DOHH2 (cell line): ENCODE results near the gene SLC39A13.

Experiments
- H3F3A ChIP-seq: fragments of 200-600 bp; sonication (generic), shearing (Covaris generic); 2 replicates; pipeline ENCODE4 v1.6.0; 2016; ENCODE audit warnings: antibody characterized with exemption, mild to moderate bottlenecking; ENCODE audit not compliant: control insufficient read depth, insufficient read depth
- H3K27ac ChIP-seq: fragments of 200-600 bp; sonication (generic); 2 replicates; pipeline ENCODE4 v1.5.1; 2014; ENCODE audit warnings: low read depth, mild to moderate bottlenecking, low read length, moderate library complexity
- H3K27me3 ChIP-seq: fragments of 200-600 bp; sonication (generic); 2 replicates; pipeline ENCODE4 v1.6.1; 2014; ENCODE audit warnings: mild to moderate bottlenecking, low read length, mixed read lengths; ENCODE audit not compliant: control insufficient read depth
- H3K36me3 ChIP-seq: fragments of 200-600 bp; sonication (generic); 2 replicates; pipeline ENCODE4 v1.6.1; 2014; ENCODE audit warnings: mild to moderate bottlenecking, low read length, moderate library complexity, mixed read lengths; ENCODE audit not compliant: control insufficient read depth
- H3K4me1 ChIP-seq: fragments of 200-600 bp; sonication (generic); 2 replicates; pipeline ENCODE4 v1.6.1; 2014; ENCODE audit warnings: mild to moderate bottlenecking, low read length, mixed read lengths; ENCODE audit not compliant: control insufficient read depth
- H3K4me2 ChIP-seq: fragments of 200-600 bp; sonication (generic); 2 replicates; pipeline ENCODE4 v1.6.0; 2014; ENCODE audit warnings: mild to moderate bottlenecking, low read length, moderate library complexity
- H3K4me3 ChIP-seq: fragments of 200-600 bp; sonication (generic); 2 replicates; pipeline ENCODE4 v1.5.1; 2014; ENCODE audit warnings: mild to moderate bottlenecking, low read length, mixed read lengths
- H3K79me2 ChIP-seq: fragments of 200-600 bp; sonication (generic); 2 replicates; pipeline ENCODE4 v1.6.1; 2014; ENCODE audit warnings: mild to moderate bottlenecking, low read length, mixed read lengths; ENCODE audit not compliant: control insufficient read depth
- H3K9me2 ChIP-seq: fragments of 200-600 bp; sonication (generic); replicated peaks from 2 replicates; pipeline ENCODE4 v1.6.1; 2014; ENCODE audit warnings: mild to moderate bottlenecking, low read length, mixed read lengths; ENCODE audit not compliant: control insufficient read depth
- H3K9me3 ChIP-seq: fragments of 200-600 bp; sonication (generic); 2 replicates; pipeline ENCODE4 v1.6.1; 2014; ENCODE audit warnings: antibody characterized with exemption, low read length, mixed read lengths; ENCODE audit not compliant: control insufficient read depth, insufficient read depth
- H4K20me1 ChIP-seq: fragments of 200-600 bp; sonication (generic); 2 replicates; pipeline ENCODE4 v1.6.0; 2014; ENCODE audit warnings: low read depth, mild to moderate bottlenecking, antibody characterized with exemption, low read length, moderate library complexity; ENCODE audit not compliant: control insufficient read depth, insufficient read depth
- EZH2phosphoT487 ChIP-seq: fragments of 200-600 bp; sonication (generic); IDR thresholded peaks from 2 replicates; pipeline ENCODE4 v1.6.1; 2017; ENCODE audit warnings: borderline replicate concordance, mild to moderate bottlenecking, antibody characterized with exemption, low read length, moderate library complexity, mixed read lengths
- TF ChIP-seq, protein P1 (sequence below): fragments of 200-600 bp; sonication (generic); IDR thresholded peaks from one replicate; pipeline ENCODE4 v1.5.1; 2014; ENCODE audit warnings: antibody characterized with exemption, mild to moderate bottlenecking, low read depth, low read length; ENCODE audit not compliant: poor library complexity, severe bottlenecking

The SLC39A13 gene

DNA sequence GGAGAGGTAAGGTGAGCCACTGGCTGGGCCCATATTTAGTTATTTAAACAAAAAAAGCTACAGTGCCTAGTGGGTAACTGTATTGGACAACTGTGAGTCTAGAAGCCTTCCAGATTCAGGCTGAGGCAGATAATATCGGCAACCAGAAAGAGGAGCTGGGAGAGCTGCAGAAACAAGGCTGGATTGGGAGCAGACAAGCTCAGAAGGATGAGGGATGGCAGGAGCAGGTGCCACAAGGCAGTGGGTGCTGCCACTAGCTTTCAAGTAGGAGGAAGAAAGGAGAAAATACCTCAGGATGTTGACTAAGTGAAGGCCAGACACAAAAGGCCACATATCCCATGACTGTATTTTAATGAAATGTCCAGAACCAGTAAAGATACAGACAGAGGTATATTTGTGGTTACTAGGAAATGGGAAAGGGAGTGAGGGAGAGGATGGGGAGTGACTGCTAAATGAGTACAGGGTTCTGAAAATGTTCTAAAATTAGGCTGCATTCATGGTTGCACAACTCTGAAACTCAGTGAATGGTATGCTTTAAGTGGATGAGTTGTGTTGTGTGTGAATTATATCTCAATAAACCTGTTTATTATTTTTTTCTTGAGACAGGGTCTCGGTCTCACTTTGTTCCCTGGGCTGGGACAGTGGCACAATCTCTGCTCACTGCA lies 52.3 kb downstream of the SLC39A13 start:
- TF ChIP-seq, protein P1, sequence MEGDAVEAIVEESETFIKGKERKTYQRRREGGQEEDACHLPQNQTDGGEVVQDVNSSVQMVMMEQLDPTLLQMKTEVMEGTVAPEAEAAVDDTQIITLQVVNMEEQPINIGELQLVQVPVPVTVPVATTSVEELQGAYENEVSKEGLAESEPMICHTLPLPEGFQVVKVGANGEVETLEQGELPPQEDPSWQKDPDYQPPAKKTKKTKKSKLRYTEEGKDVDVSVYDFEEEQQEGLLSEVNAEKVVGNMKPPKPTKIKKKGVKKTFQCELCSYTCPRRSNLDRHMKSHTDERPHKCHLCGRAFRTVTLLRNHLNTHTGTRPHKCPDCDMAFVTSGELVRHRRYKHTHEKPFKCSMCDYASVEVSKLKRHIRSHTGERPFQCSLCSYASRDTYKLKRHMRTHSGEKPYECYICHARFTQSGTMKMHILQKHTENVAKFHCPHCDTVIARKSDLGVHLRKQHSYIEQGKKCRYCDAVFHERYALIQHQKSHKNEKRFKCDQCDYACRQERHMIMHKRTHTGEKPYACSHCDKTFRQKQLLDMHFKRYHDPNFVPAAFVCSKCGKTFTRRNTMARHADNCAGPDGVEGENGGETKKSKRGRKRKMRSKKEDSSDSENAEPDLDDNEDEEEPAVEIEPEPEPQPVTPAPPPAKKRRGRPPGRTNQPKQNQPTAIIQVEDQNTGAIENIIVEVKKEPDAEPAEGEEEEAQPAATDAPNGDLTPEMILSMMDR: no peak
- no peak for TF ChIP-seq EZH2phosphoT487

DNA sequence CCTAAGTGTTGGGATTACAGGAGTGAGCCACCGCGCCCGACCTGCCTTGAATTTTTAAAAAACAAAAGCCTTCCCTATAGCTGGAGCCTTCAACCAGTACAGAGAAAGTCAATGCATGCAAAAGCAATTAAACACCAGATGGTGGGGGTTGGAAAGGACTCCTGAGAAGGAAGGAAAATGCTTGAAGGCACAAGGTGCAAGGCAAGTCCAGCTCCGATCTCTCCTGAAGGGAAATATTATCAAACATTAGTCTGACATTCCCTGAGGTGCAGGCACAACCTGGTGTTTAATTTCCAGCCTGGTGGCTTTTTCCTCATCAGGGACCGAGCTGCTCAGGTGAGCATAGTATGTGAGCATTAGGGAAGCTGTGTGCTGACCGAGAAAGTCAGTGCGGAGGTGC lies 53.5 kb downstream of the SLC39A13 start:
- H3K9me3 ChIP-seq: no peaks in the 10 kb centered on the region
- H3K36me3 ChIP-seq: peaks cover 14% of the 10 kb centered on the region
- peaks cover 2% of the 10 kb centered on the region for H3F3A ChIP-seq
- H3K4me2 ChIP-seq: no peak overlapping the region
- H3K4me3 ChIP-seq: no peak overlapping the region
- H3K9me2 ChIP-seq: no peaks in the 10 kb centered on the region
- no peaks in the 10 kb centered on the region for H3K27me3 ChIP-seq
- H3K4me1 ChIP-seq: no peaks in the 10 kb centered on the region
- H3K79me2 ChIP-seq: no peaks in the 10 kb centered on the region; the same call in 1 of the 2 replicates
- H4K20me1 ChIP-seq: no peaks in the 10 kb centered on the region
- H3K27ac ChIP-seq: no peak overlapping the region
- TF ChIP-seq, protein P1: no peak
- TF ChIP-seq EZH2phosphoT487: no peak

More for the DNA sequence above, 52.3 kb downstream of the SLC39A13 start:
- H3K79me2 ChIP-seq: no peaks in the 10 kb centered on the region
- H3K27ac ChIP-seq: no peak overlapping the region
- peaks cover 10% of the 10 kb centered on the region for H3K36me3 ChIP-seq
- no peaks in the 10 kb centered on the region for H3K9me2 ChIP-seq
- H3K9me3 ChIP-seq: no peaks in the 10 kb centered on the region
- no peaks in the 10 kb centered on the region for H4K20me1 ChIP-seq
- no peak overlapping the region for H3K4me3 ChIP-seq
- H3K27me3 ChIP-seq: no peaks in the 10 kb centered on the region
- no peak overlapping the region for H3K4me2 ChIP-seq
- peaks cover 2% of the 10 kb centered on the region for H3F3A ChIP-seq
- no peaks in the 10 kb centered on the region for H3K4me1 ChIP-seq

DNA sequence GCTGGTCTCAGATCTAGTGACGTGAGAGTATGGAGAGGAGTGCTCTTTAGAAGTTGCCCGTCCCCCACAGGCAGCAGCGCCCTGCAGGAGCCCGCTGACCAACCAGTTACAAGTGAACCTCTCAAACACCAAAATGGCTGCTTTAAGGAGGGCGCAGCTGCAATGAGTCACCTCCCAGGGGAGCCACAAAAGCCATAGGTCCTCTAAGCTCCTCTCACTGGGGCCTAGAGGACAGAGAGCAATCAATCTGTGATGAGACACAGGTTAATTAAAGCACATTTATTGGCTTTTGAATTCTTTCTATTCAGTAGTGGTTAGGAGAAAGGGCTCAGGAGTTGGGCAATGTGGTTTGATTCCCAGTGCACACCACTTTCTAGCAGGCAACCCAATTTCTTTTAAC lies 56.1 kb downstream of the SLC39A13 start:
- Histone ChIP-seq H3K79me2 (no peaks in the 10 kb centered on the region; the same call in 1 of the 2 replicates), H4K20me1 (no peaks in the 10 kb centered on the region), H3K36me3 (peaks cover 40% of the 10 kb centered on the region), H3K4me1 (no peaks in the 10 kb centered on the region), H3K9me3 (no peaks in the 10 kb centered on the region), H3K9me2 (no peaks in the 10 kb centered on the region), H3K27me3 (no peaks in the 10 kb centered on the region), H3K4me3 (no peak overlapping the region), H3K4me2 (no peak overlapping the region), H3K27ac (no peak overlapping the region), H3F3A (peaks cover 2% of the 10 kb centered on the region; the same call in 1 of the 2 replicates)
- TF ChIP-seq, protein P1: no peak
- no peak for TF ChIP-seq EZH2phosphoT487
